ENCODE results near the gene LRCH4. TPM values are rescaled to one million over a fixed set of nuclear protein-coding genes. Genes with fewer than 3 reads are reported as not detected.

The LRCH4 gene, protein sequence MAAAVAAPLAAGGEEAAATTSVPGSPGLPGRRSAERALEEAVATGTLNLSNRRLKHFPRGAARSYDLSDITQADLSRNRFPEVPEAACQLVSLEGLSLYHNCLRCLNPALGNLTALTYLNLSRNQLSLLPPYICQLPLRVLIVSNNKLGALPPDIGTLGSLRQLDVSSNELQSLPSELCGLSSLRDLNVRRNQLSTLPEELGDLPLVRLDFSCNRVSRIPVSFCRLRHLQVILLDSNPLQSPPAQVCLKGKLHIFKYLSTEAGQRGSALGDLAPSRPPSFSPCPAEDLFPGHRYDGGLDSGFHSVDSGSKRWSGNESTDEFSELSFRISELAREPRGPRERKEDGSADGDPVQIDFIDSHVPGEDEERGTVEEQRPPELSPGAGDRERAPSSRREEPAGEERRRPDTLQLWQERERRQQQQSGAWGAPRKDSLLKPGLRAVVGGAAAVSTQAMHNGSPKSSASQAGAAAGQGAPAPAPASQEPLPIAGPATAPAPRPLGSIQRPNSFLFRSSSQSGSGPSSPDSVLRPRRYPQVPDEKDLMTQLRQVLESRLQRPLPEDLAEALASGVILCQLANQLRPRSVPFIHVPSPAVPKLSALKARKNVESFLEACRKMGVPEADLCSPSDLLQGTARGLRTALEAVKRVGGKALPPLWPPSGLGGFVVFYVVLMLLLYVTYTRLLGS
- total RNA-seq = 10 to 100 TPM; 80.3 to 84.5 TPM

GRCh38 chr7:100585511-100586265 is at the start of gene LRCH4:
LRCH4 (minus strand) TSS chr7:100586129; CDS start chr7:100586100, 29 bp downstream.
- ChIA-PET CTCF (interaction anchor here (0.7 to 4.3 kb wide), 21 partner anchors 13 to 156 kb away, joined by 3 to 25 read pairs (median 4); partner anchors contain the start of genes MEPCE, MOSPD3 and PCOLCE), POLR2A (interaction anchor here (0.6 to 3.0 kb wide), 15 partner anchors 15 to 157 kb away, joined by 3 to 18 read pairs (median 6); partner anchors contain the start of genes MEPCE, MOSPD3, POP7 and PPP1R35)

- ChIA-PET CTCF (interaction anchor here (0.5 to 3.5 kb wide), 21 partner anchors 8 to 219 kb away, joined by 3 to 21 read pairs (median 4); partner anchors contain the start of genes FBXO24, GNB2, LRCH4 and MOSPD3), POLR2A (interaction anchor here (0.5 to 1.9 kb wide), 7 partner anchors 14 to 75 kb away, joined by 3 to 10 read pairs (median 5); partner anchors contain the start of gene MOSPD3)
Measured at GRCh38 chr7:100632951-100633717, 47.2 kb upstream of the LRCH4 start.

- POLR2A ChIA-PET = interaction anchor here (0.6 kb wide), 1 partner anchor 499 kb away, joined by 11 read pairs; no protein-coding TSS in a partner anchor
- CTCF ChIA-PET = interaction anchor here (1.3 to 3.5 kb wide), 3 partner anchors 11 to 61 kb away, joined by 3 to 17 read pairs (median 5); partner anchors contain the start of gene TFR2
Measured at GRCh38 chr7:100630066-100630465, 44.1 kb upstream of the LRCH4 start.

DNA sequence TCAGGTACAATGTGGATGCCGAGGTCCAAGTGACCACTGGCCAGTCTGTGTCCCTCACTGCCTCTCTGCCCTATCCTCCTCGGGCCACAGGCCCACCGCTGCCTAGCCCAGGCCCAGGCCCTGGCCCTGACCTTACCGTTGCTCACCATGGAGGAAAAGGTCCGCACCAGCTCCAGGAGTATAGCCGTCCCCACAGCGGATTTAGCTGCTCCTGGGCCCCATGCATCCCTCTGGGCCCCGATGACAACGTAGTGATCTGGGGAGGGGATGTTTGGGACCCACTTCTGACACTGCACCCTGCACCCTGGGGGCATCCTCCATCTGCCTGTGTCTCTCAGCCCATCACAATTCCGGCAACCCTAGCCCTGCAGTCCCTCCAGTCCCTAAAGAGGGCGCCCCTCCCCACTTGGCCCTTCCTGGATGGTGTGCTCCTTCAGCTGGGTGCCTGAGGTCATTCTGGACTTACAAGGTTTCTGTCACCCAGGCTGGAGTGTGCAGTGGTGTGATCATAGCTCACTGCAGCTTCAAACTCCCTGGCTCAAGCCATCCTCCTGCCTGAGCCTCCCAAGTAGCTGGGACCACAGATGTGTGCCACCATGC is 43.3 kb upstream of the LRCH4 start:
- ChIA-PET CTCF (interaction anchor here (1.2 to 1.6 kb wide), 3 partner anchors 12 to 61 kb away, joined by 3 to 6 read pairs (median 5); partner anchors contain the start of gene TFR2), POLR2A (interaction anchor here (0.6 kb wide), 1 partner anchor 40 kb away, joined by 3 read pairs; no protein-coding TSS in a partner anchor)

- CTCF ChIA-PET = interaction anchor here (0.5 kb wide), 2 partner anchors 24 to 189 kb away, joined by 3 to 4 read pairs; no protein-coding TSS in a partner anchor
- POLR2A ChIA-PET = interaction anchor here (2.3 kb wide), 1 partner anchor 14 kb away, joined by 23 read pairs; the partner anchor contains the start of gene MOSPD3
Measured at GRCh38 chr7:100627238-100627549, 41.3 kb upstream of the LRCH4 start.

- CTCF ChIA-PET = interaction anchor here (0.5 to 1.8 kb wide), 7 partner anchors 10 to 190 kb away, joined by 3 to 5 read pairs (median 3); partner anchors contain the start of genes MOSPD3 and POP7
Measured at GRCh38 chr7:100626530-100627237, 40.8 kb upstream of the LRCH4 start.

GRCh38 chr7:100626055-100626454 is 40.1 kb upstream of the LRCH4 start:
- ChIA-PET CTCF (interaction anchor here (0.8 to 1.8 kb wide), 5 partner anchors 9 to 80 kb away, joined by 3 to 5 read pairs (median 3); partner anchors contain the start of genes MOSPD3 and POP7), POLR2A (interaction anchor here (0.6 to 2.3 kb wide), 5 partner anchors 8 to 36 kb away, joined by 3 to 23 read pairs (median 3); partner anchors contain the start of gene MOSPD3)

More at GRCh38 chr7:100626530-100627237, 40.8 kb upstream of the LRCH4 start:
- POLR2A ChIA-PET = interaction anchor here (0.6 to 2.3 kb wide), 4 partner anchors 12 to 37 kb away, joined by 3 to 23 read pairs (median 4); partner anchors contain the start of gene MOSPD3

GRCh38 chr7:100623951-100624824 is 38.3 kb upstream of the LRCH4 start:
- CTCF ChIA-PET = interaction anchor here (0.6 to 1.0 kb wide), 2 partner anchors 9 to 11 kb away, joined by 3 read pairs; no protein-coding TSS in a partner anchor
- POLR2A ChIA-PET = interaction anchor here (0.6 kb wide), 3 partner anchors 46 to 589 kb away, joined by 3 read pairs; no protein-coding TSS in a partner anchor

GRCh38 chr7:100621554-100621953 is 35.6 kb upstream of the LRCH4 start:
- CTCF ChIA-PET = interaction anchor here (1.7 kb wide), 1 partner anchor 9 kb away, joined by 4 read pairs; the partner anchor contains the start of gene MOSPD3
- POLR2A ChIA-PET = no interaction called here

- POLR2A ChIA-PET = no interaction called here
- CTCF ChIA-PET = interaction anchor here (1.4 to 1.7 kb wide), 2 partner anchors 8 to 171 kb away, joined by 3 to 4 read pairs; partner anchors contain the start of gene MOSPD3
Measured at GRCh38 chr7:100620804-100621203, 34.9 kb upstream of the LRCH4 start.

GRCh38 chr7:100620239-100620638 is 34.3 kb upstream of the LRCH4 start:
- POLR2A ChIA-PET = no interaction called here

GRCh38 chr7:100614308-100614861 is 28.5 kb upstream of the LRCH4 start:
- POLR2A ChIA-PET = interaction anchor here (0.7 to 1.0 kb wide), 3 partner anchors 8 to 18 kb away, joined by 3 to 4 read pairs (median 4); no protein-coding TSS in a partner anchor
- CTCF ChIA-PET = interaction anchor here (0.7 to 2.5 kb wide), 5 partner anchors 29 to 103 kb away, joined by 3 to 11 read pairs (median 3); partner anchors contain the start of genes FBXO24 and LRCH4

More at GRCh38 chr7:100620239-100620638, 34.3 kb upstream of the LRCH4 start:
- CTCF ChIA-PET = interaction anchor here (1.4 kb wide), 1 partner anchor 170 kb away, joined by 3 read pairs; no protein-coding TSS in a partner anchor

GRCh38 chr7:100613412-100614175 is 27.7 kb upstream of the LRCH4 start:
- CTCF ChIA-PET = interaction anchor here (1.0 to 2.5 kb wide), 9 partner anchors 10 to 92 kb away, joined by 3 to 17 read pairs (median 8); partner anchors contain the start of genes FBXO24, LRCH4 and POP7
- POLR2A ChIA-PET = interaction anchor here (0.7 to 2.8 kb wide), 5 partner anchors 7 to 92 kb away, joined by 4 to 23 read pairs (median 10); partner anchors contain the start of genes FBXO24, LRCH4 and POP7

Measured in activated CD8-positive, alpha-beta memory T cell treated with anti-CD3 and anti-CD28 coated beads for 36 hours (primary cell).